GM12878 (cell line): ENCODE results near the gene SLC4A2. TPM values are rescaled to one million over a fixed set of nuclear protein-coding genes. Genes with fewer than 3 reads are reported as not detected.

Source experiments
- BRCA1 ChIP-seq: IDR thresholded peaks from 2 replicates; pipeline ENCODE4 v1.6.1; 2011; ENCODE audit warnings: low read depth, low read length, improper control_type of control experiment
- CBFB ChIP-seq: IDR thresholded peaks from 2 replicates; pipeline ENCODE4 v1.6.1; 2016; ENCODE audit warnings: antibody characterized with exemption, low read depth
- CUX1 ChIP-seq: IDR thresholded peaks from 2 replicates; pipeline ENCODE4 v1.6.1; 2012; ENCODE audit warnings: improper control_type of control experiment, low read depth, low read length; ENCODE audit not compliant: insufficient replicate concordance
- EZH2 ChIP-seq: IDR thresholded peaks from 2 replicates; pipeline ENCODE4 v1.6.1; 2012; ENCODE audit warnings: low read depth, mild to moderate bottlenecking, control low read depth, inconsistent platforms, low read length, borderline replicate concordance; ENCODE audit not compliant: control insufficient read depth
- GABPA ChIP-seq: IDR thresholded peaks from 2 replicates; pipeline ENCODE4 v1.6.1; 2014; ENCODE audit warnings: antibody characterized with exemption, low read depth, mild to moderate bottlenecking, inconsistent platforms
- LARP7 ChIP-seq: fragments of 450-650 bp; IDR thresholded peaks from 2 replicates; pipeline ENCODE4 v1.6.1; 2017; ENCODE audit warnings: mild to moderate bottlenecking
- MTA3 ChIP-seq: IDR thresholded peaks from 2 replicates; pipeline ENCODE4 v1.6.1; 2012; ENCODE audit warnings: low read length, inconsistent platforms, borderline replicate concordance
- NFYA ChIP-seq: IDR thresholded peaks from 2 replicates; pipeline ENCODE4 v1.6.1; 2011; ENCODE audit warnings: low read depth, mild to moderate bottlenecking, low read length, improper control_type of control experiment, borderline replicate concordance
- NKRF ChIP-seq: fragments of 450-650 bp; conservative IDR thresholded peaks from 2 replicates; pipeline ENCODE4 v1.6.1; 2017; ENCODE audit warnings: mild to moderate bottlenecking, moderate library complexity
- NR2F1 ChIP-seq: fragments of 450-650 bp; conservative IDR thresholded peaks from 2 replicates; pipeline ENCODE4 v1.6.1; 2017; ENCODE audit warnings: mild to moderate bottlenecking
- PML ChIP-seq: IDR thresholded peaks from 2 replicates; pipeline ENCODE4 v1.6.1; 2012; ENCODE audit warnings: low read length, inconsistent platforms
- RAD21 ChIP-seq: IDR thresholded peaks from 2 replicates; pipeline ENCODE4 v1.6.1; 2011; ENCODE audit warnings: mild to moderate bottlenecking, low read depth, low read length, moderate library complexity; ENCODE audit not compliant: insufficient read depth
- RB1 ChIP-seq: fragments of 450-650 bp; formaldehyde crosslinking; IDR thresholded peaks from 2 replicates; pipeline ENCODE4 v1.6.1; 2017; ENCODE audit warnings: mild to moderate bottlenecking, borderline replicate concordance
- RELA ChIP-seq: fragments of 450-650 bp; IDR thresholded peaks from 2 replicates; pipeline ENCODE4 v1.8.0; 2014; ENCODE audit warnings: borderline replicate concordance; ENCODE audit not compliant: partially characterized antibody
- SMAD1 ChIP-seq: fragments of 450-650 bp; IDR thresholded peaks from 2 replicates; pipeline ENCODE4 v1.6.1; 2018; ENCODE audit warnings: mild to moderate bottlenecking, low read depth; ENCODE audit not compliant: partially characterized antibody
- SMARCA5 ChIP-seq: fragments of 450-650 bp; IDR thresholded peaks from 2 replicates; pipeline ENCODE4 v1.6.1; 2017; ENCODE audit warnings: mild to moderate bottlenecking
- USF2 ChIP-seq: IDR thresholded peaks from 2 replicates; pipeline ENCODE4 v1.6.1; 2011; ENCODE audit warnings: low read depth, low read length, improper control_type of control experiment, borderline replicate concordance
- YBX1 ChIP-seq: fragments of 450-650 bp; IDR thresholded peaks from 2 replicates; pipeline ENCODE4 v1.6.1; 2016; ENCODE audit warnings: antibody characterized with exemption
- ZBED1 ChIP-seq: IDR thresholded peaks from 2 replicates; pipeline ENCODE4 v1.6.1; 2016; ENCODE audit warnings: borderline replicate concordance
- ZNF622 ChIP-seq: fragments of 450-650 bp; IDR thresholded peaks from 2 replicates; pipeline ENCODE4 v1.6.1; 2017; ENCODE audit warnings: mild to moderate bottlenecking, inconsistent platforms
- ZSCAN29 ChIP-seq: fragments of 450-650 bp; IDR thresholded peaks from 2 replicates; pipeline ENCODE4 v1.6.1; 2017; ENCODE audit warnings: mild to moderate bottlenecking, moderate library complexity
- polyA plus RNA-seq, 11 experiments: library from polyadenylated mRNA; depleted of rRNA in 4 of 11; unstranded in 6 of 11; stranded (reverse) in 5 of 11; fragments of >200 nt; fragmentation: Nextera tagmentation in 4 of 11; fragmentation: Illumina TruSeq in 1 of 11; extraction: Ambion mirVana in 4 of 11; extraction: Trizol in 1 of 11; gene quantifications; 1 replicate in 1 of 11; 2 replicates in 10 of 11; pipeline versions ENCODE4 v1.2.1 to v1.2.3, GENCODE V29; 2011 to 2016; ENCODE audit warnings: inconsistent platforms in 2 of 11, missing spikeins in 2 of 11, low read depth in 1 of 11
- total RNA-seq, 4 experiments: library from RNA; depleted of rRNA in 3 of 4; stranded (reverse); fragments of >200 nt in 3 of 4; fragmentation: Illumina TruSeq in 1 of 4; extraction: Trizol in 1 of 4; gene quantifications; 2 replicates each; pipeline versions ENCODE4 v1.2.1 to v1.2.3, GENCODE V29; 2013 to 2021
- TF ChIP-seq, protein P1 (sequence below): IDR thresholded peaks from 2 replicates; pipeline ENCODE4 v1.6.1; 2011; ENCODE audit warnings: low read depth, mild to moderate bottlenecking, low read length, moderate library complexity, borderline replicate concordance; ENCODE audit errors: extremely low read depth

SLC4A2 gene
- total and polyA plus RNA-seq, 10 of the 15 experiments (the other 5 are each of a cell fraction or from before 2014, with no cell fraction given) = 2.7 to 78.6 (median 30.1) TPM

DNA sequence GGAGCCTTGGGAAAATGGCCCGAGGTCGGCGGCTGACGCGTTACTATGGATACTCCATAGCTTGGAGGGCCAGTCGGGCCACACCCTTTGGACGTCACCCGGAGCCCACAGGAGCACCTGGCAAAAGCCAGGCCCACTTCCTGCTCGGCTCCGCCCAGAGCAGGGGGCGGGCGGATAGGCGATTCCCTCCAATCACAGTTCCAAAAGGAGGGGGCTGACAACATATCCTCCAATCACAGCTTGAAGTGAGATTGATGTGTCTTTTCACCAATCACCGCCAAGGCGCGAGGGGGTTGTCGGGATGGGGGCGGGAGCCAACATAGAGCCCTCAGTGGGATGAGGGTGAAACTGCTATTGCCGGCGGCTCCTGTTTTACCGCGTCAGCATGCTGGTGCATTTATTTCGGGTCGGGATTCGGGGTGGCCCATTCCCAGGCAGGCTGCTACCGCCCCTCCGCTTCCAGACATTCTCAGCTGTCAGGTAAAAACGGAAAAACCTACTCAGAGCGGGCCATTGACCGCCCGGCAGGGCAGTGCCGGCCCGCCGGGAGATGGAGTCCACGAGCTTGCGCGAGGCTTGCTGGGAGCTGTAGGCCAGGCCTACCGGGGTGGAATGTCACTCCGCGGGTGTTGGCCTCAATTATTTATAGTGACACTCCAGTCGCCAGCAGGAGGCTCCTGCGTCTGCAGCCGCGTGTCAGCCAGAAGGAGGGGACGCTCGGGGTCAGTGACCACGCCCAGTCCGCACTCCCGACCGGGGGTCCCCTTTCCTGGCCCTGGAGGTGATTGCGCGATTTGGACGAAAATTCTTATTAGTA, 31.1 kb upstream of the SLC4A2 start, which contains the start of gene ABCB8 (continued):
- TF ChIP-seq RB1 (peak; percentile 78; the same call in 1 of the 2 replicates), PML (no peak), MTA3 (no peak), RAD21 (0 out of 2 replicates have a peak, but pooled peaks have one; percentile 34), NFYA (peak; percentile 86), ZSCAN29 (no peak), NR2F1 (peak; percentile 69; the same call in 1 of the 2 replicates), ZBED1 (no peak), USF2 (no peak), BRCA1 (no peak), CBFB (no peak), GABPA (no peak; the same call in 1 of the 2 replicates), CUX1 (no peak), SMAD1 (no peak), EZH2 (no peak), LARP7 (peak; percentile 86), RELA (no peak), SMARCA5 (0 out of 2 replicates have a peak, but pooled peaks have one; percentile 60), ZNF622 (no peak), NKRF (peak; percentile 91), YBX1 (no peak)
- TF ChIP-seq, protein P1, sequence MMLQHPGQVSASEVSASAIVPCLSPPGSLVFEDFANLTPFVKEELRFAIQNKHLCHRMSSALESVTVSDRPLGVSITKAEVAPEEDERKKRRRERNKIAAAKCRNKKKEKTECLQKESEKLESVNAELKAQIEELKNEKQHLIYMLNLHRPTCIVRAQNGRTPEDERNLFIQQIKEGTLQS = no peak
